Measurements from ENCODE around the gene KRT7.

The KRT7 gene

GRCh38 chr12:52200781-52201450 is 32.1 kb upstream of the KRT7 start:
- no peak for TF ChIP-seq CTCF (IDR thresholded peaks at IDR 0.05; ENCODE audit: low read depth, low read length)
- no peak overlapping the region for H3K4me3 ChIP-seq (ENCODE audit: low read depth, low read length)

DNA sequence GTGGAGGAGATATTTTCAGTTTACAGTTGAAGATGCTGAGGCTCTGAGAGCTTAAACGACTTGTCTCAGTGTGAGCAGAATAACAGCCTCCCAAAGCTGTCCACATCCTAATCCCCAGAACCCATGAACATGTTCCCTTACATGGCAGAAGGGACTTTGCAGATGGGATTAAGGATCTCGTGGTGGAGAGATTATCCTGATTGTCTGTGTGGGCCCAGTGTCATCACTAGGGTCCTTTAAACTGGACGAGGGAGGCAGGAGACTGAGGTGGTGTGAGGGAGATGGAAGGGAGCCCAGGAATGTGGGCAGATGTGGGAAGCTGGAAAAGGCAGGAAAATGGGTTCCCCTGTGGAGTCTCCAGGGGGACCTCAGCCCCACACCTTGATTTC is 31.6 kb upstream of the KRT7 start:
- TF ChIP-seq CTCF (IDR thresholded peaks at IDR 0.05; ENCODE audit: low read depth, low read length): no peak
- H3K4me3 ChIP-seq (ENCODE audit: low read depth, low read length): no peak overlapping the region

GRCh38 chr12:52202361-52203078 is 30.5 kb upstream of the KRT7 start:
- H3K4me3 ChIP-seq (ENCODE audit: low read depth, low read length): no peak overlapping the region
- no peak for TF ChIP-seq CTCF (IDR thresholded peaks at IDR 0.05; ENCODE audit: low read depth, low read length)

DNA sequence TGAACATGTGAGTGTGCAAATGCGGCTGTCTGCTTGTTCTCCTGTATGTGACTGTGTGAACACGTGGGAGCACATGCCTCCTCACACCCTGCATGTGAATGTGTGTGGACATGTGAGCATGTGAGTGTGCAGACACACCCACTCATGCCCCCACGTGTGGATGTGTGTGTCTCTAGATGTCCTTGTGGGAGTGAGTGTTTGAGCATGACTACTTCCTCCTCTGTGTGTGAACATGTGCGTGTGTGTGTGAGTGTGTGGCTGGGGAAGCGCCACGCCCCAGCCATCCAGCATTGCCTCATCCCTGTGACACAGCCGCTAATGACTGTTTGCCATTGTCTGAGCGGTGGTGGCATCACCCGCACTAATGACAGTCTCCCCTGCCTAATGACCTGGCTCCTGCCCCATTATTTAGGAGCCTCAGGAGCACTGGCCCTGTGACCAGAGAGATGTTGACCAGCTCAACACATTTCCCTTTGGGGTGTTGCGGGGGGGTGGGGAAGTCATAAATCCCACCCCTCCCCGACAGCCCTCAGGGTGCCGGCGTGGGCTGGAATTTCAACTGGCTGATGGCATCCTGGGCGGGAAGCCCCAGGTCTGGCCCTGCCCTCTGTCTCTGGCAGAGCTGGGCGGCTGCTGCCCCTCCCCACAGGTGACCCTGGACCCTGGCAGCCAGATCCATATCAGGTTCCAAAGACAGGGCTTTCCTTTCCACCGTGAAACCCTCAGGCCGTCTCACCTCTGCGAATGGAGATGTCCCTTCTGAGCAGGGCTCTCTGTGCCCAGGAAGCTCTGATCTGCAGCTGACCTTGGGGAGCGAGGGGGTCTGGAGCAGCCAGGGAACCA is 29.7 kb upstream of the KRT7 start:
- no peak for TF ChIP-seq CTCF (IDR thresholded peaks at IDR 0.05; ENCODE audit: low read depth, low read length)
- H3K4me3 ChIP-seq (ENCODE audit: low read depth, low read length): no peak overlapping the region

- H3K4me3 ChIP-seq (ENCODE audit: low read depth, low read length): no peak overlapping the region
- TF ChIP-seq CTCF (IDR thresholded peaks at IDR 0.05; ENCODE audit: low read depth, low read length): no peak
Measured at GRCh38 chr12:52204095-52204930, 28.7 kb upstream of the KRT7 start.

- H3K4me3 ChIP-seq (ENCODE audit: low read depth, low read length): no peak overlapping the region
- TF ChIP-seq CTCF (IDR thresholded peaks at IDR 0.05; ENCODE audit: low read depth, low read length): no peak
Measured at GRCh38 chr12:52204931-52205505, 28.0 kb upstream of the KRT7 start.
